ENCODE measurements around the gene SPIN3.

Gene SPIN3

GRCh38 chrX:56943264-56943663 lies 52.1 kb downstream of the SPIN3 start:
- in situ Hi-C loops (cut with HindIII; ENCODE audit: low sequenced_read_pairs) = no loop called here
- no peak for TF ChIP-seq CTCF (IDR thresholded peaks at IDR 0.05; ENCODE audit: low read depth, low read length)
- H3K4me3 ChIP-seq (ENCODE audit: low read depth, low read length) = no peak overlapping the region
- no peak for DNase-seq (ENCODE audit: low read depth, low spot score)
